ENCODE data around the gene CDH22.

GRCh38 chr20:46312945-46313861 is 4.9 kb upstream of the CDH22 start:
- TF ChIP-seq CTCF (IDR thresholded peaks at IDR 0.05) = no peak
- no peak for TF ChIP-seq POLR2A (IDR thresholded peaks at IDR 0.05)
